ENCODE data around the gene ZNF493. TPM values are rescaled to one million over a fixed set of nuclear protein-coding genes. Genes with fewer than 3 reads are reported as not detected.

The ZNF493 gene
- 34.6 TPM for total RNA-seq

GRCh38 chr19:21396893-21397572 lies at the start of gene ZNF493:
Gene ZNF493, plus strand, starts transcription at chr19:21397133. Its CDS starts 105 bp downstream, at chr19:21397238.
- peak within 1 kb of the TSS; percentile 62 to 80 for H3K4me3 ChIP-seq
- H3K4me1 ChIP-seq = peaks cover 39% of the 10 kb centered on the region
- H3K36me3 ChIP-seq = peaks cover 0 to 9% of the 10 kb centered on the region in 2 donors
- peak within 1 kb of the TSS; percentile 76 for H3K27ac ChIP-seq
- no peaks in the 10 kb centered on the region for H3K27me3 ChIP-seq
- TF ChIP-seq CTCF (IDR thresholded peaks at IDR 0.05) = no peak
- TF ChIP-seq POLR2A (IDR thresholded peaks at IDR 0.05) = peak in 1 of 2 donors; percentile 62
- TF ChIP-seq POLR2AphosphoS5 (IDR thresholded peaks at IDR 0.05; ENCODE audit: insufficient read depth in 1 of 2, low read depth in 1 of 2) = peak; percentile 88 to 93
- no peaks in the 10 kb centered on the region for H3K9me3 ChIP-seq
- intact Hi-C loops (cut with DNase I) = no loop called here
- DNase-seq (ENCODE audit: extremely low spot score in 2 of 2) = peak in 1 of 2 donors; percentile 97

GRCh38 chr19:21352830-21353229 lies 44.1 kb upstream of the ZNF493 start:
- Histone ChIP-seq H3K4me3 (no peak overlapping the region), H3K27ac (no peak overlapping the region), H3K4me1 (no peaks in the 10 kb centered on the region), H3K27me3 (no peaks in the 10 kb centered on the region), H3K36me3 (no peaks in the 10 kb centered on the region), H3K9me3 (no peaks in the 10 kb centered on the region)
- intact Hi-C loops (cut with DNase I) = no loop called here
- TF ChIP-seq CTCF (IDR thresholded peaks at IDR 0.05) (no peak), POLR2AphosphoS5 (IDR thresholded peaks at IDR 0.05; ENCODE audit: insufficient read depth in 1 of 2, low read depth in 1 of 2) (no peak), POLR2A (IDR thresholded peaks at IDR 0.05) (no peak)
- no peak for DNase-seq (ENCODE audit: extremely low spot score in 2 of 2)

GRCh38 chr19:21358768-21359451 lies 38.0 kb upstream of the ZNF493 start, which contains the start of gene ZNF738:
Gene ZNF738, plus strand, starts transcription at chr19:21359000. Its CDS starts 141 bp downstream, at chr19:21359141.
- Histone ChIP-seq H3K27me3 (no peaks in the 10 kb centered on the region), H3K9me3 (no peaks in the 10 kb centered on the region), H3K4me3 (peak within 1 kb of the TSS; percentile 65 to 81), H3K36me3 (peaks cover 0 to 6% of the 10 kb centered on the region in 2 donors), H3K4me1 (peaks cover 10% of the 10 kb centered on the region), H3K27ac (peak within 1 kb of the TSS; percentile 80)
- TF ChIP-seq CTCF (IDR thresholded peaks at IDR 0.05) (no peak), POLR2A (IDR thresholded peaks at IDR 0.05) (no peak), POLR2AphosphoS5 (IDR thresholded peaks at IDR 0.05; ENCODE audit: insufficient read depth in 1 of 2, low read depth in 1 of 2) (peak; percentile 50 to 71)
- intact Hi-C loops (cut with DNase I) = no loop called here
- DNase-seq (ENCODE audit: extremely low spot score in 2 of 2) = peak in 1 of 2 donors; percentile 96

GRCh38 chr19:21362291-21362690 lies 34.6 kb upstream of the ZNF493 start:
- peaks cover 0 to 17% of the 10 kb centered on the region in 2 donors for H3K36me3 ChIP-seq
- no peak overlapping the region for H3K27ac ChIP-seq
- no peak overlapping the region for H3K4me3 ChIP-seq
- peaks cover 10% of the 10 kb centered on the region for H3K4me1 ChIP-seq
- no peaks in the 10 kb centered on the region for H3K9me3 ChIP-seq
- no peaks in the 10 kb centered on the region for H3K27me3 ChIP-seq
- DNase-seq (ENCODE audit: extremely low spot score in 2 of 2) = no peak
- intact Hi-C loops (cut with DNase I) = no loop called here
- TF ChIP-seq CTCF (IDR thresholded peaks at IDR 0.05) (no peak), POLR2AphosphoS5 (IDR thresholded peaks at IDR 0.05; ENCODE audit: insufficient read depth in 1 of 2, low read depth in 1 of 2) (no peak), POLR2A (IDR thresholded peaks at IDR 0.05) (no peak)

Data from vagina (tissue), 2 donors.